Astrocyte of the cerebellum (primary cell): ENCODE results near the gene IGSF11.
"Not testable (repeated sequence)": the region's sequence is repeated elsewhere in the genome, so short reads cannot be mapped to it uniquely, and the experiment has no call there.

Experiments
- DNase-seq: peaks from one replicate; pipeline ENCODE4 v3.0.0-alpha.2; 2011; ENCODE audit warnings: low read depth
- H3K4me3 ChIP-seq: 2 replicates; pipeline ENCODE4 v1.5.1; 2011; ENCODE audit warnings: mild to moderate bottlenecking, low read depth, low read length, moderate library complexity
- CTCF ChIP-seq: IDR thresholded peaks from 2 replicates; pipeline ENCODE4 v1.5.1; 2012; ENCODE audit warnings: low read length, low read depth, moderate library complexity, mild to moderate bottlenecking; ENCODE audit errors: missing control alignments
- in situ Hi-C: cut with HindIII; loops from 2 replicates; pipeline ENCODE4 v1.10.0; 2017; ENCODE audit warnings: low sequenced_read_pairs

IGSF11 gene

GRCh38 chr3:119034256-119035013 is at the start of gene IGSF11:
Gene IGSF11, minus strand, starts transcription at chr3:119034846. Its CDS starts 264 bp downstream, at chr3:119034582.
- in situ Hi-C loops: no loop called here
- H3K4me3 ChIP-seq: peak within 1 kb of the TSS; percentile 48
- no peak for DNase-seq
- peak; percentile 21 for TF ChIP-seq CTCF

GRCh38 chr3:119080364-119080763 is 45.7 kb upstream of the IGSF11 start:
- no peak for DNase-seq
- in situ Hi-C loops: no loop called here
- no peak overlapping the region for H3K4me3 ChIP-seq
- TF ChIP-seq CTCF: no peak

GRCh38 chr3:119073258-119074001 is 38.8 kb upstream of the IGSF11 start:
- in situ Hi-C loops: no loop called here
- no peak for DNase-seq
- no peak for TF ChIP-seq CTCF
- no peak overlapping the region for H3K4me3 ChIP-seq

- in situ Hi-C loops, H3K4me3 ChIP-seq, DNase-seq: not testable (repeated sequence)
Observed at GRCh38 chr3:119072451-119072850, 37.8 kb upstream of the IGSF11 start.

- no peak overlapping the region for H3K4me3 ChIP-seq
- in situ Hi-C loops: no loop called here
- no peak for TF ChIP-seq CTCF
- DNase-seq: no peak
Observed at GRCh38 chr3:119069725-119070124, 35.1 kb upstream of the IGSF11 start.

- TF ChIP-seq CTCF: no peak
- in situ Hi-C loops: no loop called here
- no peak for DNase-seq
- H3K4me3 ChIP-seq: no peak overlapping the region
Observed at GRCh38 chr3:119063471-119063870, 28.8 kb upstream of the IGSF11 start.

GRCh38 chr3:119062892-119063291 is 28.2 kb upstream of the IGSF11 start:
- in situ Hi-C loops: no loop called here
- H3K4me3 ChIP-seq: no peak overlapping the region
- no peak for TF ChIP-seq CTCF
- DNase-seq: no peak
